Activated CD4-positive, alpha-beta T cell treated with anti-CD3 and anti-CD28 coated beads for 48 hours (primary cell): ENCODE data around the gene FERMT1.
A peak's percentile ranks its signal among the peaks of the same experiment; 100 is the strongest.

Source experiments
- DNase-seq: peaks from one replicate; pipeline ENCODE4 v3.0.0-alpha.2; 2020

The FERMT1 gene

GRCh38 chr20:6122873-6123648, at the start of gene FERMT1:
TSS of gene FERMT1 (minus strand) at chr20:6123030. CDS start at chr20:6119554, 3,476 bp downstream.
- peak; percentile 70 for DNase-seq

- DNase-seq: no peak
Observed at GRCh38 chr20:6169251-6169650, 46.4 kb upstream of the FERMT1 start.

GRCh38 chr20:6168204-6168603, 45.4 kb upstream of the FERMT1 start:
- DNase-seq: no peak

- DNase-seq: no peak
Observed at GRCh38 chr20:6165346-6165745, 42.5 kb upstream of the FERMT1 start.

GRCh38 chr20:6164421-6165341, 41.9 kb upstream of the FERMT1 start:
- no peak for DNase-seq

GRCh38 chr20:6160736-6161135, 37.9 kb upstream of the FERMT1 start:
- DNase-seq: no peak

GRCh38 chr20:6157345-6157744, 34.5 kb upstream of the FERMT1 start:
- DNase-seq: no peak

GRCh38 chr20:6152777-6153176, 29.9 kb upstream of the FERMT1 start:
- no peak for DNase-seq

GRCh38 chr20:6148073-6148472, 25.2 kb upstream of the FERMT1 start:
- no peak for DNase-seq

- peak; percentile 57 for DNase-seq
Observed at GRCh38 chr20:6142348-6142993, 19.6 kb upstream of the FERMT1 start.

- DNase-seq: peak; percentile 31
Observed at GRCh38 chr20:6140947-6141346, 18.1 kb upstream of the FERMT1 start.

- no peak for DNase-seq
Observed at GRCh38 chr20:6135347-6135746, 12.5 kb upstream of the FERMT1 start.

- no peak for DNase-seq
Observed at GRCh38 chr20:6134592-6134991, 11.8 kb upstream of the FERMT1 start.

GRCh38 chr20:6130045-6130444, 7.2 kb upstream of the FERMT1 start:
- no peak for DNase-seq

GRCh38 chr20:6127825-6128224, 5.0 kb upstream of the FERMT1 start:
- no peak for DNase-seq

GRCh38 chr20:6126846-6127245, 4.0 kb upstream of the FERMT1 start:
- DNase-seq: no peak

GRCh38 chr20:6123649-6124014, 802 bp upstream of the FERMT1 start:
- no peak for DNase-seq

GRCh38 chr20:6122111-6122872, 538 bp downstream of the FERMT1 start:
- DNase-seq: no peak

- no peak for DNase-seq
Observed at GRCh38 chr20:6121504-6121903, 1.3 kb downstream of the FERMT1 start.

- no peak for DNase-seq
Observed at GRCh38 chr20:6120491-6120988, 2.3 kb downstream of the FERMT1 start.

GRCh38 chr20:6116758-6117157, 6.1 kb downstream of the FERMT1 start:
- no peak for DNase-seq

- DNase-seq: no peak
Observed at GRCh38 chr20:6115221-6115895, 7.5 kb downstream of the FERMT1 start.
